ENCODE results near the gene PRAC1.

The PRAC1 gene

GRCh38 chr17:48747445-48748363 lies 25.4 kb upstream of the PRAC1 start:
- TF ChIP-seq FOXP2 (optimal IDR thresholded peaks at IDR 0.05; ENCODE audit: borderline replicate concordance, extremely low read depth, extremely low read length, insufficient read depth) (no peak), POLR2AphosphoS5 (IDR thresholded peaks at IDR 0.05; ENCODE audit: low read depth, low read length) (no peak), TAF1 (IDR thresholded peaks at IDR 0.05; ENCODE audit: borderline replicate concordance, insufficient read depth, low read length) (no peak), REST (IDR thresholded peaks at IDR 0.05; ENCODE audit: insufficient read depth in 1 of 2, low read depth in 2 of 2, low read length in 2 of 2) (no peak), SIN3A (IDR thresholded peaks at IDR 0.05; ENCODE audit: borderline replicate concordance, insufficient read depth, low read length) (no peak)

- TF ChIP-seq POLR2AphosphoS5 (IDR thresholded peaks at IDR 0.05; ENCODE audit: low read depth, low read length): no peak
- TF ChIP-seq SIN3A (IDR thresholded peaks at IDR 0.05; ENCODE audit: borderline replicate concordance, insufficient read depth, low read length): no peak
- TF ChIP-seq FOXP2 (optimal IDR thresholded peaks at IDR 0.05; ENCODE audit: borderline replicate concordance, extremely low read depth, extremely low read length, insufficient read depth): no peak
- TF ChIP-seq REST (IDR thresholded peaks at IDR 0.05; ENCODE audit: insufficient read depth in 1 of 2, low read depth in 2 of 2, low read length in 2 of 2): no peak
- TF ChIP-seq TAF1 (IDR thresholded peaks at IDR 0.05; ENCODE audit: borderline replicate concordance, insufficient read depth, low read length): no peak
These were observed 24.7 kb upstream of the PRAC1 start for GRCh38 chr17:48746916-48747444.

- TF ChIP-seq REST (IDR thresholded peaks at IDR 0.05; ENCODE audit: insufficient read depth in 1 of 2, low read depth in 2 of 2, low read length in 2 of 2) (no peak), SIN3A (IDR thresholded peaks at IDR 0.05; ENCODE audit: borderline replicate concordance, insufficient read depth, low read length) (no peak), FOXP2 (optimal IDR thresholded peaks at IDR 0.05; ENCODE audit: borderline replicate concordance, extremely low read depth, extremely low read length, insufficient read depth) (no peak), POLR2AphosphoS5 (IDR thresholded peaks at IDR 0.05; ENCODE audit: low read depth, low read length) (no peak), TAF1 (IDR thresholded peaks at IDR 0.05; ENCODE audit: borderline replicate concordance, insufficient read depth, low read length) (no peak)
These were observed 23.3 kb upstream of the PRAC1 start for GRCh38 chr17:48745381-48746275.

GRCh38 chr17:48740537-48740936 lies 18.2 kb upstream of the PRAC1 start:
- TF ChIP-seq FOXP2 (optimal IDR thresholded peaks at IDR 0.05; ENCODE audit: borderline replicate concordance, extremely low read depth, extremely low read length, insufficient read depth): no peak
- no peak for TF ChIP-seq POLR2AphosphoS5 (IDR thresholded peaks at IDR 0.05; ENCODE audit: low read depth, low read length)
- TF ChIP-seq SIN3A (IDR thresholded peaks at IDR 0.05; ENCODE audit: borderline replicate concordance, insufficient read depth, low read length): no peak
